ENCODE data around the gene SMYD1.
A peak's percentile ranks its signal among the peaks of the same experiment; 100 is the strongest.
"Not testable (repeated sequence)": the region's sequence is repeated elsewhere in the genome, so short reads cannot be mapped to it uniquely, and the experiment has no call there.

The SMYD1 gene

DNA sequence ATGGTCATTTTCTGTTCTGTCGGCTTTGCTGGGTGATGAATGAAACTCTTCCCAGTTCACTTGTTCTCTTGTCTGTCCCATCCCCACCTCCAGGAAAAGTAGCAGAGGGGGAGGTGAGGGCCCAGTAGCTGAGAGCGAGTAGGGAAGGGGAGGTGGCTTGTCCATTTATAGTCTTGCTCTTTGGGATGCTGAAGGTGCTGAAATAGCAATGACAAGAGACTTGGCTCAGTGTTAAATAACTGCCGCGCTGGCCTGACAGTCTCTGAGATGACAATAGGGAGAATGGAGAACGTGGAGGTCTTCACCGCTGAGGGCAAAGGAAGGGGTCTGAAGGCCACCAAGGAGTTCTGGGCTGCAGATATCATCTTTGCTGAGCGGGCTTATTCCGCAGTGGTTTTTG is at the start of gene SMYD1:
TSS of gene SMYD1 (plus strand) at position 228 of the 400 bp plus-strand sequence. CDS start at position 268, 40 bp downstream.
- H3K4me3 ChIP-seq (ENCODE audit: low read depth, low read length), result no peak within 1 kb of the TSS

- H3K4me3 ChIP-seq (ENCODE audit: low read depth, low read length), result not testable (repeated sequence)
Observed at GRCh38 chr2:88018077-88018805, 49.4 kb upstream of the SMYD1 start.

GRCh38 chr2:88018909-88019308 is 48.7 kb upstream of the SMYD1 start:
- no peak overlapping the region for H3K4me3 ChIP-seq (ENCODE audit: low read depth, low read length)

- H3K4me3 ChIP-seq (ENCODE audit: low read depth, low read length), result no peak overlapping the region
Observed at GRCh38 chr2:88019985-88020384, 47.6 kb upstream of the SMYD1 start.

GRCh38 chr2:88022669-88022921 is 45.0 kb upstream of the SMYD1 start:
- H3K4me3 ChIP-seq (ENCODE audit: low read depth, low read length), result no peak overlapping the region

- no peak overlapping the region for H3K4me3 ChIP-seq (ENCODE audit: low read depth, low read length)
Observed at GRCh38 chr2:88024509-88024908, 43.1 kb upstream of the SMYD1 start.

- H3K4me3 ChIP-seq (ENCODE audit: low read depth, low read length), result no peak overlapping the region
Observed at GRCh38 chr2:88027697-88028389, 39.8 kb upstream of the SMYD1 start.

GRCh38 chr2:88028931-88029330 is 38.7 kb upstream of the SMYD1 start:
- H3K4me3 ChIP-seq (ENCODE audit: low read depth, low read length), result no peak overlapping the region

- H3K4me3 ChIP-seq (ENCODE audit: low read depth, low read length), result no peak overlapping the region
Observed at GRCh38 chr2:88032070-88032702, 35.4 kb upstream of the SMYD1 start.

- H3K4me3 ChIP-seq (ENCODE audit: low read depth, low read length), result no peak overlapping the region
Observed at GRCh38 chr2:88036182-88036581, 31.4 kb upstream of the SMYD1 start.

- no peak overlapping the region for H3K4me3 ChIP-seq (ENCODE audit: low read depth, low read length)
Observed at GRCh38 chr2:88036606-88037005, 31.0 kb upstream of the SMYD1 start.

DNA sequence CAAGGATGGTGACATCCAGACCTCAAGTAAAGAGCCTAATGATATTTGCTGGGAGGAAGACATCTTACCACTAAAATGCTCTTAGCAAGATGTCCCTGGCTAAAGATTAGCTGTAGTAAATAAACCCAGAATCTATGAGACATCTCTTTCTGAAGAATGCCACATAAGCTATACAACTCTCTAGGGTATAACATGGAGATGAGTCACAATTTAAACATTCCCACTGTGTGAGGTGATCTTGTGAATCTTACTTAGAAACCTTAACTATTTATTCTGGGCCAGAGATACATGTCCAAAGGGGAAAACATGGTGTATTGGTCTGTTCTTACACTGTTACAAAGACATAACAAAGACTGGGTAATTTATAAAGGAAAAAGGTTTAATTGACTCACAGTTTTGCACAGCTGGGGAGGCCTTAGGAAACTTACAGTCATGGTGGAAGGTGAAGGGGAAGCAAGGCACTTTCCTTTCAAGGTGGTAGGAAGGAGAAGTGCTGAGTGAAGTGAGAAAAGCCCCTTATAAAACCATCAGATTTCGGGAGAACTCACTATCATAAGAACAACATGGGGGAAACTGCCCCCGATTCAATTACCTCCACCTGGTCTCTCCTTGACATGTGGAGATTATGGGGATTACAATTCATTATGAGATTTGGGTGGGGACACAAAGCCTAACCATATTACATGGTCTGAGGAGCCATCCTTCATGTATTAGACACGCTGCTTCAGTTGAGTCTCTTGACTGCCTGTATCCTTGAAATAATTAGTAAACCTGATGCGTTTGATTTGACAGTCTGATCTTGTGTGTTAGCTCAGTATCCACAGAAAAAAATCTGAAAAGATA is 29.1 kb upstream of the SMYD1 start:
- no peak overlapping the region for H3K4me3 ChIP-seq (ENCODE audit: low read depth, low read length)

- no peak overlapping the region for H3K4me3 ChIP-seq (ENCODE audit: low read depth, low read length)
Observed at GRCh38 chr2:88042476-88042875, 25.1 kb upstream of the SMYD1 start.

DNA sequence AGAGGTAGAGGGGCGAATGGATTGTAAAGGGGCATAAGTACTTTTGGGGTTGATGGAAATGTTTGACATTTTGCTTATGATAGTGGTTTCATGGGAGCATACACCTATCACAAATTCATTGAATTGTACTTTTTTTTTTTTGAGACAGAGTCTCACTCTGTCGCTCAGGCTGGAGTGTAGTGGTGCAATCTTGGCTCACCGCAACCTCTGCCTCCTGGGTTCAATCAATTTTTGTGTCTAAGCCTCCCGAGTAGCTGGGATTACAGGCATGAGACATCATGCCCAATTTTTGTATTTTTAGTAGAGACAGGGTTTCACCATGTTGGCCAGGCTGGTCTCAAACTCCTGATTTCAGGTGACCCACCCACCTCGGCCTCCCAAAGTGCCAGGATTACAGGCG is 22.1 kb upstream of the SMYD1 start:
- not testable (repeated sequence) for H3K4me3 ChIP-seq (ENCODE audit: low read depth, low read length)

GRCh38 chr2:88048541-88048940 is 19.1 kb upstream of the SMYD1 start:
- no peak overlapping the region for H3K4me3 ChIP-seq (ENCODE audit: low read depth, low read length)

- H3K4me3 ChIP-seq (ENCODE audit: low read depth, low read length), result no peak overlapping the region
Observed at GRCh38 chr2:88049622-88050021, 18.0 kb upstream of the SMYD1 start.

DNA sequence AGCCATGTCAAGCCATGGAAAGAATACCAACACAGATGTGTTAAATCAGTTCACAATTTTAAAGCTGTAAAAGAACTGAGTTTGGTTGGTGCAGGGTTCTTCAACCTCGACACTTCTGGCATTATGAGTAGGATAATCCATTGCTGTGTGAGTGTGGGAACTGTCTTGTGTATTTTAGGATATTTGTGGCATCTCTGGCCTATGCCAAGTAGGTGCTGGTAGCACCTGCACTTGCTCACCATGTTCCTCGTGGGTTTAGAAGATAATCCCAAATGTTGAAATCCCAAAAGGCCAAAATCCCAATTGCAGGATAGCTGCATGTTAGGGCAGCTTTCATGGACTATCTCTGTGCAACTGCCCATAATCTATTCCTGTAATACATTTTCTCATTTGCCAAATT is 15.8 kb upstream of the SMYD1 start:
- H3K4me3 ChIP-seq (ENCODE audit: low read depth, low read length), result no peak overlapping the region

GRCh38 chr2:88053296-88053695 is 14.3 kb upstream of the SMYD1 start:
- no peak overlapping the region for H3K4me3 ChIP-seq (ENCODE audit: low read depth, low read length)

GRCh38 chr2:88053934-88054781 is 13.5 kb upstream of the SMYD1 start:
- peak overlapping the region; percentile 82 for H3K4me3 ChIP-seq (ENCODE audit: low read depth, low read length)

- H3K4me3 ChIP-seq (ENCODE audit: low read depth, low read length), result peak overlapping the region; percentile 82
Observed at GRCh38 chr2:88054782-88055370, 12.7 kb upstream of the SMYD1 start.

Data from iPS-11a (cell line).